ENCODE measurements around the gene ZSWIM6.
"Not testable (repeated sequence)": the region's sequence is repeated elsewhere in the genome, so short reads cannot be mapped to it uniquely, and the experiment has no call there.

ZSWIM6 gene

GRCh38 chr5:61414806-61415205, 82.7 kb downstream of the ZSWIM6 start:
- no peaks in the 10 kb centered on the region for H3K27me3 ChIP-seq (replicated peaks; ENCODE audit: control insufficient read depth, insufficient read depth, low read length, poor library complexity, severe bottlenecking)
- H3K4me1 ChIP-seq (ENCODE audit: control insufficient read depth, insufficient read depth, low read length, poor library complexity, severe bottlenecking), result no peaks in the 10 kb centered on the region
- H3K36me3 ChIP-seq (ENCODE audit: control insufficient read depth, insufficient read depth, low read length), result no peaks in the 10 kb centered on the region
- H3K27ac ChIP-seq (ENCODE audit: insufficient read depth, low read length, poor library complexity, severe bottlenecking), result no peak overlapping the region
- DNase-seq, result no peak
- no peak overlapping the region for H3K4me3 ChIP-seq (ENCODE audit: insufficient read depth, low read depth, low read length, poor library complexity, severe bottlenecking)
- no peaks in the 10 kb centered on the region for H3K9me3 ChIP-seq (ENCODE audit: control insufficient read depth, low read length)

- no peaks in the 10 kb centered on the region for H3K27me3 ChIP-seq (replicated peaks; ENCODE audit: control insufficient read depth, insufficient read depth, low read length, poor library complexity, severe bottlenecking)
- H3K4me1 ChIP-seq (ENCODE audit: control insufficient read depth, insufficient read depth, low read length, poor library complexity, severe bottlenecking), result no peaks in the 10 kb centered on the region
- H3K4me3 ChIP-seq (ENCODE audit: insufficient read depth, low read depth, low read length, poor library complexity, severe bottlenecking), result no peak overlapping the region
- DNase-seq, result no peak
- H3K9me3 ChIP-seq (ENCODE audit: control insufficient read depth, low read length), result no peaks in the 10 kb centered on the region
- no peak overlapping the region for H3K27ac ChIP-seq (ENCODE audit: insufficient read depth, low read length, poor library complexity, severe bottlenecking)
- no peaks in the 10 kb centered on the region for H3K36me3 ChIP-seq (ENCODE audit: control insufficient read depth, insufficient read depth, low read length)
Measured at GRCh38 chr5:61416010-61416409, 84.0 kb downstream of the ZSWIM6 start.

- no peaks in the 10 kb centered on the region for H3K36me3 ChIP-seq (ENCODE audit: control insufficient read depth, insufficient read depth, low read length)
- H3K27ac ChIP-seq (ENCODE audit: insufficient read depth, low read length, poor library complexity, severe bottlenecking), result no peak overlapping the region
- no peaks in the 10 kb centered on the region for H3K4me1 ChIP-seq (ENCODE audit: control insufficient read depth, insufficient read depth, low read length, poor library complexity, severe bottlenecking)
- no peak for DNase-seq
- H3K27me3 ChIP-seq (replicated peaks; ENCODE audit: control insufficient read depth, insufficient read depth, low read length, poor library complexity, severe bottlenecking), result no peaks in the 10 kb centered on the region
- no peak overlapping the region for H3K4me3 ChIP-seq (ENCODE audit: insufficient read depth, low read depth, low read length, poor library complexity, severe bottlenecking)
- no peaks in the 10 kb centered on the region for H3K9me3 ChIP-seq (ENCODE audit: control insufficient read depth, low read length)
Measured at GRCh38 chr5:61416420-61416819, 84.4 kb downstream of the ZSWIM6 start.

GRCh38 chr5:61417340-61417739, 85.3 kb downstream of the ZSWIM6 start:
- Histone ChIP-seq H3K4me3 (ENCODE audit: insufficient read depth, low read depth, low read length, poor library complexity, severe bottlenecking) (no peak overlapping the region), H3K36me3 (ENCODE audit: control insufficient read depth, insufficient read depth, low read length) (no peaks in the 10 kb centered on the region), H3K27ac (ENCODE audit: insufficient read depth, low read length, poor library complexity, severe bottlenecking) (no peak overlapping the region), H3K9me3 (ENCODE audit: control insufficient read depth, low read length) (no peaks in the 10 kb centered on the region), H3K4me1 (ENCODE audit: control insufficient read depth, insufficient read depth, low read length, poor library complexity, severe bottlenecking) (no peaks in the 10 kb centered on the region), H3K27me3 (replicated peaks; ENCODE audit: control insufficient read depth, insufficient read depth, low read length, poor library complexity, severe bottlenecking) (no peaks in the 10 kb centered on the region)
- no peak for DNase-seq

- no peak overlapping the region for H3K27ac ChIP-seq (ENCODE audit: insufficient read depth, low read length, poor library complexity, severe bottlenecking)
Measured at GRCh38 chr5:61417851-61418250, 85.8 kb downstream of the ZSWIM6 start.

GRCh38 chr5:61419106-61419505, 87.0 kb downstream of the ZSWIM6 start:
- Histone ChIP-seq H3K36me3 (ENCODE audit: control insufficient read depth, insufficient read depth, low read length) (no peaks in the 10 kb centered on the region), H3K4me3 (ENCODE audit: insufficient read depth, low read depth, low read length, poor library complexity, severe bottlenecking) (no peak overlapping the region), H3K9me3 (ENCODE audit: control insufficient read depth, low read length) (no peaks in the 10 kb centered on the region), H3K4me1 (ENCODE audit: control insufficient read depth, insufficient read depth, low read length, poor library complexity, severe bottlenecking) (no peaks in the 10 kb centered on the region), H3K27me3 (replicated peaks; ENCODE audit: control insufficient read depth, insufficient read depth, low read length, poor library complexity, severe bottlenecking) (no peaks in the 10 kb centered on the region), H3K27ac (ENCODE audit: insufficient read depth, low read length, poor library complexity, severe bottlenecking) (no peak overlapping the region)
- DNase-seq, result no peak

More at GRCh38 chr5:61417851-61418250, 85.8 kb downstream of the ZSWIM6 start:
- H3K9me3 ChIP-seq (ENCODE audit: control insufficient read depth, low read length), result no peaks in the 10 kb centered on the region
- H3K4me3 ChIP-seq (ENCODE audit: insufficient read depth, low read depth, low read length, poor library complexity, severe bottlenecking), result no peak overlapping the region
- H3K36me3 ChIP-seq (ENCODE audit: control insufficient read depth, insufficient read depth, low read length), result no peaks in the 10 kb centered on the region
- H3K4me1 ChIP-seq (ENCODE audit: control insufficient read depth, insufficient read depth, low read length, poor library complexity, severe bottlenecking), result no peaks in the 10 kb centered on the region
- DNase-seq, result no peak
- no peaks in the 10 kb centered on the region for H3K27me3 ChIP-seq (replicated peaks; ENCODE audit: control insufficient read depth, insufficient read depth, low read length, poor library complexity, severe bottlenecking)

GRCh38 chr5:61420016-61420415, 88.0 kb downstream of the ZSWIM6 start:
- no peak for DNase-seq
- H3K4me1 ChIP-seq (ENCODE audit: control insufficient read depth, insufficient read depth, low read length, poor library complexity, severe bottlenecking), result no peaks in the 10 kb centered on the region
- no peaks in the 10 kb centered on the region for H3K36me3 ChIP-seq (ENCODE audit: control insufficient read depth, insufficient read depth, low read length)
- no peak overlapping the region for H3K27ac ChIP-seq (ENCODE audit: insufficient read depth, low read length, poor library complexity, severe bottlenecking)
- no peaks in the 10 kb centered on the region for H3K27me3 ChIP-seq (replicated peaks; ENCODE audit: control insufficient read depth, insufficient read depth, low read length, poor library complexity, severe bottlenecking)
- H3K9me3 ChIP-seq (ENCODE audit: control insufficient read depth, low read length), result no peaks in the 10 kb centered on the region
- no peak overlapping the region for H3K4me3 ChIP-seq (ENCODE audit: insufficient read depth, low read depth, low read length, poor library complexity, severe bottlenecking)

- not testable (repeated sequence) for H3K4me3 ChIP-seq (ENCODE audit: insufficient read depth, low read depth, low read length, poor library complexity, severe bottlenecking); DNase-seq; H3K36me3 ChIP-seq (ENCODE audit: control insufficient read depth, insufficient read depth, low read length); H3K9me3 ChIP-seq (ENCODE audit: control insufficient read depth, low read length); H3K27me3 ChIP-seq (replicated peaks; ENCODE audit: control insufficient read depth, insufficient read depth, low read length, poor library complexity, severe bottlenecking); H3K4me1 ChIP-seq (ENCODE audit: control insufficient read depth, insufficient read depth, low read length, poor library complexity, severe bottlenecking); H3K27ac ChIP-seq (ENCODE audit: insufficient read depth, low read length, poor library complexity, severe bottlenecking)
Measured at GRCh38 chr5:61421262-61421661, 89.2 kb downstream of the ZSWIM6 start.

GRCh38 chr5:61423487-61424145, 91.6 kb downstream of the ZSWIM6 start:
- H3K4me3 ChIP-seq (ENCODE audit: insufficient read depth, low read depth, low read length, poor library complexity, severe bottlenecking), result no peak overlapping the region
- no peak overlapping the region for H3K27ac ChIP-seq (ENCODE audit: insufficient read depth, low read length, poor library complexity, severe bottlenecking)
- no peaks in the 10 kb centered on the region for H3K4me1 ChIP-seq (ENCODE audit: control insufficient read depth, insufficient read depth, low read length, poor library complexity, severe bottlenecking)
- no peaks in the 10 kb centered on the region for H3K9me3 ChIP-seq (ENCODE audit: control insufficient read depth, low read length)
- H3K27me3 ChIP-seq (replicated peaks; ENCODE audit: control insufficient read depth, insufficient read depth, low read length, poor library complexity, severe bottlenecking), result no peaks in the 10 kb centered on the region
- DNase-seq, result no peak
- H3K36me3 ChIP-seq (ENCODE audit: control insufficient read depth, insufficient read depth, low read length), result no peaks in the 10 kb centered on the region

GRCh38 chr5:61425918-61426317, 93.9 kb downstream of the ZSWIM6 start:
- Histone ChIP-seq H3K4me1 (ENCODE audit: control insufficient read depth, insufficient read depth, low read length, poor library complexity, severe bottlenecking) (no peaks in the 10 kb centered on the region), H3K36me3 (ENCODE audit: control insufficient read depth, insufficient read depth, low read length) (no peaks in the 10 kb centered on the region), H3K4me3 (ENCODE audit: insufficient read depth, low read depth, low read length, poor library complexity, severe bottlenecking) (no peak overlapping the region), H3K27me3 (replicated peaks; ENCODE audit: control insufficient read depth, insufficient read depth, low read length, poor library complexity, severe bottlenecking) (no peaks in the 10 kb centered on the region), H3K9me3 (ENCODE audit: control insufficient read depth, low read length) (no peaks in the 10 kb centered on the region), H3K27ac (ENCODE audit: insufficient read depth, low read length, poor library complexity, severe bottlenecking) (no peak overlapping the region)
- no peak for DNase-seq
